CD4-positive, alpha-beta T cell treated with Interleukin-1 beta for 1 hour (primary cell): ENCODE measurements around the gene HSD3B7.

Source experiments
- DNase-seq, 2 donors: peaks; one replicate each; pipeline ENCODE4 v3.0.0-alpha.2; 2020 to 2022

Gene HSD3B7

GRCh38 chr16:31031276-31031675 is 46.3 kb downstream of the HSD3B7 start:
- DNase-seq, result no peak

DNA sequence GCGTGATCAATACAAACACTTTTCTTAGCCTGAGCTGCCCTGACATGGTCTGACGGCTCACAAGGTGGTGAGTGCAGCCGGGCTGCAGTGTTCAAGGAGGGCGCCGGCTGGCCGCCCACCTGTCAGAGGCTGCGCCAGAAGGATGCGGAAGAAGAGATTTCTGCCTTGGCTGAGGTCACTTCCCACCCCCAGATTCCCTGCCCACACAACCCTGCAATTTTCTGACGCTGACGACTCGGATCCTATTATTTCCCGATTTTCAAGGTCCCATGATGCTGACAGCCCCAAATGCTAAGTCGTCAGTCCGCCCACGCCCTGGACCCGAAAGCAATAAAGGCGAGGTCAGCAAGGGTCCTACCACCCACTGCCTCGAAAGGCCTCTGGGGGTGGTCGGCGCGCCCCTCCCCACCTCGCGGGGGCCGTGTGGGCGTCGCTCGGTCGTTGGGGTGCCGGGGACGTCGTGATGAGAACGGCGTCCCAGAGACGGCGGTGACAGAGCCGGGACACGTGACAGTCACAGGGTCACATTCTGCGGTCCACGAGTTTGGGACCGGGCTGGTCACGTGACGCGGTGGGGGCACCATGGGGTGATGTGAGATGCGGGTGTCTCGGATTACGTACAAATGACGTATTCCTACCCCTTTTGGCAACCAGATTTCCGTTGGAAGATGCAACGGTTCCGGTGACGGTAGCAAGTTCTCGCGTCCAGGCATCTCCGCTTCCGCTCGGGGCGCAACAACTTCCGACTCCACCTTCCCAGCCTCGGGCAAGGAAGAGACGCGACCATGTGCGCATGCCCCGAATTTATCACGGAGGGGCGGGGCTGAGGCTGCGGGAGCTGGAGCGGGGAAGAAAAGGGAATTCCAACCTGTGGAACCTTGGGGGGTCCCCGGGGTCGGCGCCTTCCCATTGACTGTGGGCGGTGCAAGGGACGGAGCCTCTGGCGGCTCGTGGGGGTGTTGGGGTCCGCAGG is 48.0 kb downstream of the HSD3B7 start, which contains the start of gene STX4:
Gene STX4 (plus strand): TSS at position 823 of the 973 bp plus-strand sequence. CDS start 248 bp downstream, outside the sequence.
- peak; percentile 99 for DNase-seq

- DNase-seq, result peak; percentile 85 to 88
Measured at GRCh38 chr16:31033709-31034492, 48.9 kb downstream of the HSD3B7 start.

DNA sequence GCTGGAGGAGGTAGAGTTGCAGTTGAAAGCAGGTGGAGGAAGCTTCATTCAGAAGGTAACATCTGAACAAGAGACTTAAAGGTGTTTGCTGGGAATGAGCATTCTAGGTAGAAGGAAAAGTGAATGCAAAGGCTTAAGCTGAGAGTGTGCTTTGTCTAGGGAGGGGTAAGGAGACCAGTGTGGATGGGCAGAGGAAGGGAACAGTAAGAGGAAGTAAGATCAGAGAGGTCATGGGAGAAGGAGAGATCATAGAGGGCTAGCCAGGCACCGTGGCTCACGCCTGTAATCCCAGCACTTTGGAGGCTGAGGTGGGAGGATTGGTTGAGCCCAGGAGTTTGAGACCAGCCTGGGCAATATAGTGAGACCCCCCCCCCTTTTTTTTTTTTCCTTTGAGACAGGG is 51.7 kb downstream of the HSD3B7 start:
- DNase-seq, result no peak
